A549 treated with Hydrocortisone at 1 μM for 4 hours (cell line): ENCODE results near the gene KCNJ14. TPM values are rescaled to one million over a fixed set of nuclear protein-coding genes. Genes with fewer than 3 reads are reported as not detected.

Experiments
- total RNA-seq: library from RNA; stranded (reverse); fragments of 200-300 nt; extraction: Qiagen RNA extraction; gene quantifications from 5 replicates; pipeline ENCODE4 v1.2.3, GENCODE V29; 2022

The KCNJ14 gene
- total RNA-seq = 0.93 to 2.0 TPM (median 1.1 TPM) in 5 replicates

DNA sequence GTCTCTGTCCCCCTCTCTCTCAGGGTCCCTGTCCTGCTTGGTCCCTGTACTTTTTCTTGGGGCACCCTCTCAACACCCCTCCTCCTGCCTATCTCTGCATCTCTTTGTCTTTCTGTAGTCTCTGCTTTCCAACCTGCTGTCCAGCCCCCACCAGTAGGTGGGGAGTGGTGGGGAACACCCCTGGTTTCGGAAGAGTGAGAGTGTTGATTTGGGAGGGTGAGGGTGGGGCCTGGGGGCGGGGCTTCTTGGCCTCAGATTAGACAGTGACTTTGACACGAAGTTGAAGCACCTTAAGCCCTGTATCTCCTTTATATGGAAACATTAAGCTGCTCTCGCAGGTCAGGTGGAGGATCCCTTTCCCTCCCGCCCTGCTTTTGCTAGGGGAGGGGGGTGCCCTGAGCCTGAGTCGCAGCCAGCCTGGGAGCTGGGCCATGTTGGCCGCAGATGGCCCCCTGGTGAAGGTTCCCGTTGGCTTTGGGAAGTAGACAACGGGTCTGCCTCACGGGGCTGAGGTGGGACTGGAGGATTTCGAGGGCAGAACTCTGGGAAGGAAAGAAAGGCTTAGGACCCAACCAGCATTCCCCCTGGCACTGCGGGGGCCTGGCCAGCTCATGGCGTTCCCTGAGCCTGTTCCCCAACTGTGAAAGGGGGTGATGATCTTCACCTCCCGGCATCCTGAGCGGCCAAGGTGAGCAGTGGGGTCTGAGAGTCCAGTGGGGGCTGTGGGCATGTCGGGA lies at the start of gene KCNJ14:
Gene KCNJ14, plus strand, starts transcription at position 404 of the 737 bp plus-strand sequence. CDS start 6,151 bp downstream, outside the sequence.

DNA sequence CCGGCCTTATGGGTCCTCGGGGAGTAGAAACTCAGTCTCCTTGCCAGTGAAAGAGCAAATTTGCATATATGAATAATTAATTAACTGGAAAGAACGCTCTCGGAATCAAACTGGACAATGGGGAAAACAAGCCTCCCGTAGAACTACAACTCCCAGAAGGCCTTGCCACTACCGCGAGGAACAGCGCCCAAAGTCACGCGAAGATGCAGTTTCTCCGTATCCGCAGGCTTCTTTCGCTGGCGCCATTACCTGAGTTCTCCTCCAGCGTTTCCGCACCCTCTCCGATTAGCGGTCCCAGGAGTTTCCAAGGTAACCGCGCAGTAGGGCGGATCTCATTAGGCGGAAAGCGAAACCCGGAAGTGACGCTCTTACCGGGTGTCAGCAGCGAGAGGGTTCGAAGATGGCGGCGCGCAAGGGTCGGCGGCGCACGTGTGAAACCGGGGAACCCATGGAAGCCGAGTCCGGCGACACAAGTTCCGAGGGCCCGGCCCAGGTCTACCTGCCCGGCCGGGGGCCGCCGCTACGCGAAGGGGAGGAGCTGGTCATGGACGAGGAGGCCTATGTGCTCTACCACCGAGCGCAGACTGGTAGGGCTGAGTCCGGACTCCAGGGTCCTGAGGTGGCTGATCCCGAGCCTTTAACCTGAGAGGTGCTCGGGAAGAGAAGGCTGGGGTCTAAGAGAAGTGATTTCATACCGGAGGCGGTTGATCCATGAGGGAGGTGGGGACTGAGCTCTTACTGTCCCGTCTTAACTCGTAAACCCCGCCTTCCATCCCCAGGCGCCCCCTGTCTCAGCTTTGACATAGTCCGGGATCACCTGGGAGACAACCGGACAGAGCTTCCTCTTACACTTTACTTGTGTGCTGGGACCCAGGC lies 9.5 kb upstream of the KCNJ14 start, which contains the start of gene GRWD1:
Gene GRWD1, plus strand, starts transcription at position 378 of the 876 bp plus-strand sequence. Its CDS starts 23 bp downstream, at position 401.

GRCh38 chr19:48469289-48469881 lies 14.0 kb downstream of the KCNJ14 start, which contains the start of gene CYTH2:
Gene CYTH2, plus strand, starts transcription at chr19:48469369. Its CDS starts 139 bp downstream, at chr19:48469508.

DNA sequence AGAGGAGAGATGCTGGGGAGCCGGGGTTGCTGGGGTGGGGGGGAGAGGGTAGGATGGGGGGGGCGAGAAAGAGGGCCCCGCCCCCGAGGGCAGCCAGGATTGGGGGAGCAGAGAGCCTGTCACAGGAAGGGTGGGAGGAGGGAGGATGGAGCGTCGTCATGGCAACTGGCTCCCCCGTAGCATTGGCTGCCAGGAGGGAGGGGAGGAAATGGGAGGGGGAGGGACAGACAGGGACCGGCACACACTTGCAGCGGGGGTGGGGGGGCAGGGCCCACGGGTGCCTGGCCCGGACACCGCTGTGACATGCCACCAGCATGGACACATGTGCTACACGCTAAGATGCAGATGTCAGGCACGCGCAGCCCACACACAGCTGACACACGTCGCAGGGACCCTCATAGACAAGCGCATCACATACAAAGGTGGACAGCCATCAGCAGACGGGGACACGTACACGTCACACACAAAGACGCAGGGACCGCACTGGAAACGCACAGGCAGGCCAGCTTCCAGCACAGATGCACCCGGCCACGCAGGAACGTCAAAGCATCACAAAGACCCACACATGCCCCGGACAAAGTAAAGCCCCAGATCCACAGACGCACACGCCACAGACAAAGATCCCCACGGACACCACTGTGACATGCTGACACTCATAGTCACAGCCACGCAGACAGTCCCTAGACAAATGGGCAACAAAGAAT lies 56.6 kb downstream of the KCNJ14 start, which contains the start of gene LMTK3:
Gene LMTK3, minus strand, starts transcription at position 36 of the 704 bp plus-strand sequence. CDS start 259 bp downstream, outside the sequence.

Other genes with a start within 250 kb of the KCNJ14 start
- gene CARD8, start 199.7 kb upstream of the KCNJ14 start, total RNA-seq = 13.8 to 17.5 TPM (median 16.7 TPM) in 5 replicates
- 6.4 to 9.1 TPM (median 7.1 TPM) in 5 replicates for gene ZNF114, start 185.5 kb upstream of the KCNJ14 start, total RNA-seq
- gene EMP3, start 130.0 kb upstream of the KCNJ14 start, total RNA-seq = 365 to 468 TPM (median 427 TPM) in 5 replicates
- gene TMEM143, start 91.6 kb upstream of the KCNJ14 start, total RNA-seq = 2.9 to 5.3 TPM (median 4.3 TPM) in 5 replicates
- gene SYNGR4, start 91.2 kb upstream of the KCNJ14 start, total RNA-seq = 0.93 to 3.6 TPM (median 3.1 TPM) in 5 replicates
- gene KDELR1, start 64.0 kb upstream of the KCNJ14 start, total RNA-seq = 389 to 432 TPM (median 425 TPM) in 5 replicates
- gene GRIN2D, start 61.9 kb upstream of the KCNJ14 start, total RNA-seq = 6.5 to 8.9 TPM (median 7.6 TPM) in 5 replicates
- gene GRWD1, start 9.6 kb upstream of the KCNJ14 start, total RNA-seq = 108 to 129 TPM (median 110 TPM) in 5 replicates
- 54.5 to 64.5 TPM (median 61.2 TPM) in 5 replicates for gene CYTH2, start 13.8 kb downstream of the KCNJ14 start, total RNA-seq
- gene LMTK3, start 56.3 kb downstream of the KCNJ14 start, total RNA-seq = 2.7 to 5.6 TPM (median 4.5 TPM) in 5 replicates
- gene SULT2B1, start 96.6 kb downstream of the KCNJ14 start, total RNA-seq = 12.0 to 17.5 TPM (median 14.0 TPM) in 5 replicates
- not detected in 5 replicates for gene SPACA4, start 151.2 kb downstream of the KCNJ14 start, total RNA-seq
- 0.10 to 0.36 TPM (median 0.15 TPM) in 5 replicates for gene FAM83E, start 159.5 kb downstream of the KCNJ14 start, total RNA-seq
- 3,143 to 3,491 TPM (median 3,212 TPM) in 5 replicates for gene RPL18, start 163.6 kb downstream of the KCNJ14 start, total RNA-seq
- 12.5 to 17.2 TPM (median 14.5 TPM) in 5 replicates for gene SPHK2, start 163.9 kb downstream of the KCNJ14 start, total RNA-seq
- 1.6 to 2.3 TPM (median 1.8 TPM) in 5 replicates for gene DBP, start 181.8 kb downstream of the KCNJ14 start, total RNA-seq
- 6.7 to 12.0 TPM (median 10.7 TPM) in 5 replicates for gene CA11, start 190.6 kb downstream of the KCNJ14 start, total RNA-seq
- gene NTN5, start 217.4 kb downstream of the KCNJ14 start, total RNA-seq = 0.12 to 0.20 TPM (median 0.16 TPM) in 5 replicates
- not detected in 5 replicates for gene FUT2, start 240.4 kb downstream of the KCNJ14 start, total RNA-seq